IMR-90 (cell line): Measurements from ENCODE around the gene BPGM. TPM values are rescaled to one million over a fixed set of nuclear protein-coding genes. Genes with fewer than 3 reads are reported as not detected.

ENCODE experiments used
- ATAC-seq: fragments of 200-7000 bp; cut with Tn5 transposase; 2 replicates; pipeline ENCODE4 v1.9.1; 2020; ENCODE audit warnings: low read depth, mild to moderate bottlenecking, moderate library complexity
- BruUV-seq: library from RNA; stranded (reverse); fragments of 400-500 nt; replicated peaks from 2 replicates; lab custom pipeline; 2021; lab: Mats Ljungman, UMichigan
- CTCF ChIA-PET: fragments of 300-600 bp; formaldehyde crosslinking; extraction: SDS; loops from one replicate; lab custom pipeline; 2021; ENCODE audit warnings: antibody characterized with exemption; lab: Yijun Ruan, JAX
- POLR2A ChIA-PET: fragments of 300-600 bp; sonication (Branson Sonifier 250); formaldehyde crosslinking; loops from one replicate; lab custom pipeline; 2022; ENCODE audit warnings: antibody characterized with exemption; ENCODE audit not compliant: unreplicated experiment; lab: Charles Lee
- DNase-seq: peaks from one replicate; pipeline ENCODE4 v3.0.0; 2013
- H2AFZ ChIP-seq: replicated peaks from 2 replicates; pipeline ENCODE3; 2013; ENCODE audit warnings: low read length, mild to moderate bottlenecking; ENCODE audit not compliant: poor library complexity
- H2AK5ac ChIP-seq: 2 replicates; pipeline ENCODE4 v1.6.1; 2013; ENCODE audit warnings: low read depth, low read length, inconsistent platforms
- H2AK9ac ChIP-seq: replicated peaks from 2 replicates; pipeline ENCODE3; 2013; ENCODE audit warnings: mild to moderate bottlenecking, low read depth, low read length, moderate library complexity; ENCODE audit not compliant: poor library complexity
- H2BK120ac ChIP-seq: 2 replicates; pipeline ENCODE4 v1.6.1; 2013; ENCODE audit warnings: low read depth, low read length, inconsistent platforms
- H2BK15ac ChIP-seq: 3 replicates; pipeline ENCODE4 v1.6.1; 2013; ENCODE audit warnings: low read depth, low read length, inconsistent platforms
- H2BK20ac ChIP-seq: 2 replicates; pipeline ENCODE4 v1.6.1; 2013; ENCODE audit warnings: low read depth, mild to moderate bottlenecking, inconsistent platforms, low read length, moderate library complexity
- H2BK5ac ChIP-seq: 2 replicates; pipeline ENCODE4 v1.6.1; 2013; ENCODE audit warnings: mild to moderate bottlenecking, low read depth, low read length, inconsistent platforms; ENCODE audit not compliant: poor library complexity, severe bottlenecking
- H3K14ac ChIP-seq: replicated peaks from 2 replicates; pipeline ENCODE4 v1.6.1; 2013; ENCODE audit warnings: low read depth, low read length, inconsistent platforms
- H3K18ac ChIP-seq: 2 replicates; pipeline ENCODE4 v1.6.1; 2013; ENCODE audit warnings: low read depth, low read length, control low read depth
- H3K23ac ChIP-seq: 2 replicates; pipeline ENCODE4 v1.6.1; 2013; ENCODE audit warnings: low read depth, low read length, inconsistent platforms
- H3K27ac ChIP-seq: 2 replicates; pipeline ENCODE4 v1.5.1; 2013; ENCODE audit warnings: mild to moderate bottlenecking, control low read depth, low read length; ENCODE audit not compliant: insufficient read depth
- H3K27me3 ChIP-seq: 2 replicates; pipeline ENCODE4 v1.6.1; 2013; ENCODE audit warnings: low read length; ENCODE audit not compliant: control insufficient read depth, insufficient read depth
- H3K36me3 ChIP-seq: 2 replicates; pipeline ENCODE4 v1.6.1; 2013; ENCODE audit warnings: low read length, mixed read lengths; ENCODE audit not compliant: control insufficient read depth, insufficient read depth
- H3K4ac ChIP-seq: 2 replicates; pipeline ENCODE4 v1.6.1; 2013; ENCODE audit warnings: low read depth, low read length, inconsistent platforms
- H3K4me1 ChIP-seq: 2 replicates; pipeline ENCODE4 v1.6.1; 2013; ENCODE audit warnings: low read length, mixed read lengths; ENCODE audit not compliant: control insufficient read depth, insufficient read depth
- H3K4me2 ChIP-seq: 2 replicates; pipeline ENCODE4 v1.6.1; 2013; ENCODE audit warnings: low read depth, mild to moderate bottlenecking, control low read depth, low read length, moderate library complexity
- H3K4me3 ChIP-seq: 2 replicates; pipeline ENCODE4 v1.5.1; 2013; ENCODE audit warnings: low read depth, mild to moderate bottlenecking, control low read depth, low read length, moderate library complexity; ENCODE audit not compliant: insufficient read depth
- H3K56ac ChIP-seq: 2 replicates; pipeline ENCODE4 v1.6.1; 2013; ENCODE audit warnings: low read length, inconsistent platforms; ENCODE audit not compliant: insufficient read depth; ENCODE audit errors: extremely low read depth
- H3K79me1 ChIP-seq, 2 experiments: 2 replicates each; pipeline ENCODE4 v1.6.1; 2013; ENCODE audit warnings: low read length in 2 of 2, inconsistent platforms in 1 of 2, low read depth in 1 of 2
- H3K9ac ChIP-seq: 2 replicates; pipeline ENCODE4 v1.6.1; 2013; ENCODE audit warnings: low read depth, low read length, control low read depth
- H3K9me1 ChIP-seq: 2 replicates; pipeline ENCODE4 v1.6.1; 2013; ENCODE audit warnings: low read length, inconsistent platforms; ENCODE audit not compliant: insufficient read depth
- H3K9me3 ChIP-seq: 2 replicates; pipeline ENCODE4 v1.6.1; 2013; ENCODE audit warnings: low read length; ENCODE audit not compliant: control insufficient read depth, insufficient read depth
- H4K20me1 ChIP-seq: 2 replicates; pipeline ENCODE4 v1.6.1; 2013; ENCODE audit warnings: low read length, inconsistent platforms; ENCODE audit not compliant: insufficient read depth
- H4K5ac ChIP-seq: 2 replicates; pipeline ENCODE4 v1.6.1; 2013; ENCODE audit warnings: mild to moderate bottlenecking, low read depth, low read length, control low read depth
- H4K8ac ChIP-seq, 2 experiments: 2 replicates each; pipeline ENCODE4 v1.6.1; 2013; ENCODE audit warnings: low read depth in 2 of 2, low read length in 2 of 2, control low read depth in 1 of 2, inconsistent platforms in 1 of 2
- H4K91ac ChIP-seq: 2 replicates; pipeline ENCODE4 v1.6.1; 2013; ENCODE audit warnings: low read depth, low read length, inconsistent platforms; ENCODE audit not compliant: insufficient read depth
- BHLHE40 ChIP-seq: fragments of 150-350 bp; IDR thresholded peaks from 2 replicates; pipeline ENCODE4 v1.6.1; 2016; ENCODE audit warnings: mild to moderate bottlenecking, low read depth, low read length
- FOS ChIP-seq: fragments of 150-350 bp; IDR thresholded peaks from 2 replicates; pipeline ENCODE4 v1.6.1; 2016; ENCODE audit warnings: low read depth, low read length
- POLR2A ChIP-seq: IDR thresholded peaks from 2 replicates; pipeline ENCODE4 v1.6.1; 2012; ENCODE audit warnings: mild to moderate bottlenecking, low read depth, low read length
- RFX5 ChIP-seq: IDR thresholded peaks from 2 replicates; pipeline ENCODE4 v1.8.0; 2012; ENCODE audit warnings: low read depth, mild to moderate bottlenecking, low read length, moderate library complexity
- USF2 ChIP-seq: fragments of 150-350 bp; IDR thresholded peaks from 2 replicates; pipeline ENCODE4 v1.6.1; 2017; ENCODE audit warnings: mild to moderate bottlenecking, antibody characterized with exemption, low read length, low read depth
- WGBS, 2 experiments: methylation state at CpG; one replicate each; pipeline versions ENCODE4 v1.1.5 to v1.1.7; 2013; ENCODE audit warnings: missing lambda C conversion rate in 2 of 2; ENCODE audit not compliant: insufficient read length in 1 of 2; ENCODE audit errors: extremely low coverage in 2 of 2; 5-methylcytosine and 5-hydroxymethylcytosine counted together
- dilution Hi-C: fragments of 300-500 bp; cut with HindIII; formaldehyde crosslinking; loops from one replicate; pipeline ENCODE4 v1.14.3; 2018; ENCODE audit warnings: low sequenced_read_pairs; ENCODE audit not compliant: unreplicated experiment
- in situ Hi-C: fragments of 300-500 bp; cut with MboI; formaldehyde crosslinking; loops from 3 replicates; pipeline ENCODE4 v1.14.3; 2019; ENCODE audit warnings: low sequenced_read_pairs, inconsistent platforms, mixed read lengths
- intact Hi-C: fragments of 100-400 bp; cut with micrococcal nuclease; formaldehyde crosslinking; loops from 2 replicates; pipeline ENCODE4 v1.10.0; 2022
- polyA plus RNA-seq, 3 experiments: library from polyadenylated mRNA; depleted of rRNA; stranded (reverse); fragments of >200 nt; gene quantifications; 2 replicates each; pipeline ENCODE4 v1.2.3, GENCODE V29; 2012; ENCODE audit warnings: low replicate concordance in 1 of 3
- total RNA-seq: library from RNA; depleted of rRNA; stranded (reverse); fragments of >200 nt; gene quantifications from 2 replicates; pipeline ENCODE4 v1.2.3, GENCODE V29; 2012

Gene BPGM
- total and polyA plus RNA-seq, 2 of the 4 experiments (the other 2 are of a cell fraction) = 18.8 to 20.0 TPM

- Histone ChIP-seq H3K4me2 (no peak overlapping the region), H3K36me3 (peaks cover 3% of the 10 kb centered on the region), H4K5ac (no peak overlapping the region), H4K91ac (no peak overlapping the region), H3K9ac (no peak overlapping the region), H2BK120ac (no peak overlapping the region; the same call in 1 of the 2 replicates), H3K4ac (peak overlapping the region; percentile 40; the same call in 1 of the 2 replicates), H3K9me3 (no peaks in the 10 kb centered on the region), H4K8ac (no peak overlapping the region), H3K4me3 (no peak overlapping the region), H2BK15ac (peak overlapping the region; percentile 74; the same call in 2 of the 3 replicates), H3K18ac (no peak overlapping the region), H3K9me1 (peaks cover 7% of the 10 kb centered on the region; the same call in 1 of the 2 replicates), H2BK20ac (no peak overlapping the region), H3K14ac (peak overlapping the region; percentile 80), H2BK5ac (peak overlapping the region; percentile 45), H2AFZ (no peak overlapping the region), H3K56ac (no peak overlapping the region), H4K20me1 (no peaks in the 10 kb centered on the region), H3K4me1 (peaks cover 12% of the 10 kb centered on the region), H2AK9ac (no peak overlapping the region), H3K79me1 (no peaks in the 10 kb centered on the region), H3K27ac (no peak overlapping the region), H2AK5ac (no peak overlapping the region), H3K23ac (no peak overlapping the region), H3K27me3 (no peaks in the 10 kb centered on the region)
- ChIA-PET POLR2A (no interaction called here), CTCF (no interaction called here)
- BruUV-seq = no TSS peak
- intact Hi-C loops = loop anchor here (5.0 to 10.0 kb wide), 3 partner anchors 53 to 960 kb away; partner anchors contain the start of gene NUP205
- dilution Hi-C loops = no loop called here
- WGBS, 2 experiments = no CpG with 5 or more reads among the region's 2 CpGs
- in situ Hi-C loops = loop anchor here (5.0 to 25.0 kb wide), 4 partner anchors 262 to 877 kb away; partner anchors contain the start of gene NUP205
- ATAC-seq (no peak), DNase-seq (peak; percentile 44)
- no peak for TF ChIP-seq RFX5
- no peak for TF ChIP-seq POLR2A
- no peak for TF ChIP-seq FOS
- peak; percentile 87 for TF ChIP-seq USF2
- peak; percentile 59 for TF ChIP-seq BHLHE40
Measured at GRCh38 chr7:134685250-134685649, 38.6 kb downstream of the BPGM start.
